NCI-H82 treated with DMSO at 0.1 percent for 48 hours (cell line): ENCODE results near the gene TTLL6.

Experiments
- DNase-seq: peaks from one replicate; lab custom pipeline; 2025; ENCODE audit not compliant: unreplicated experiment; lab: John Stamatoyannopoulos, UW

Gene TTLL6

DNA sequence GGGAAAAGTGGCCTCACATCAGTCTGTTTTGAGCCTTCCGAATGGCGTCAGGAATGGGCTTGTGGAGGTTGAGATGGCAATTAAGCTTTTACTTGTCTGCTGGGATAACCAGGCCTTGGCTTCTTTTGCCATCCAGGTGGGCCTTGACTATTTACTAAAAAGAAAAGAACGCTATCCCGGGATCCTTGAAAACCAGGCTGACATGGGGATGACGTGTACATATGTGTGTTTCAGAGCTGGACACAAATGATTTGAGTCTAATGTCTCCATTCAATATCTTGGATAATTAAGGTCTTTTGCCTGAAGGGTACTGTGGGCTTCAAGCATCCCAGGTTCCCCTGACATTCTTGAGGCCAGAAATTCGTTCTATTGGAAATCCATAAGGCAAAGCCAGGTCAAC, 55.9 kb downstream of the TTLL6 start:
- no peak for DNase-seq

DNA sequence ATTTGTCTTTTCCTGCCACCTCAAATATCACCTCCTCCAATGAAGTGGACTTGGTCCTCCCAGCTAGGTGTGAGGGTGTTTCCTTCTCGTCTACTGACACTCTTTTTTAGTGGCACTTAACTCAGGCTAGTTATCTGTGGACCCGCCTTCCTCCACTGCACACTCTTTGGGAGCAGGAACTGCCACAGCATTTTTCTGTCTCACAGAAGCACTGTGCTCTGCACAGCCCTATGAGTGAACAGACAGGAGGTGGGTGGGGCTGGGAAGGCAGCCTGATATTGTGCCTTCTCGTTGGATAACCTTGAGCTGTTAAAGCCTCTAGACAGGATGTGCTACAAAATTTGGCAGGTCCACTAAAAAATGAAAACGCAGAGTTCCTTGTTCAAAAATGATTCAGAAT, 56.6 kb downstream of the TTLL6 start:
- no peak for DNase-seq

DNA sequence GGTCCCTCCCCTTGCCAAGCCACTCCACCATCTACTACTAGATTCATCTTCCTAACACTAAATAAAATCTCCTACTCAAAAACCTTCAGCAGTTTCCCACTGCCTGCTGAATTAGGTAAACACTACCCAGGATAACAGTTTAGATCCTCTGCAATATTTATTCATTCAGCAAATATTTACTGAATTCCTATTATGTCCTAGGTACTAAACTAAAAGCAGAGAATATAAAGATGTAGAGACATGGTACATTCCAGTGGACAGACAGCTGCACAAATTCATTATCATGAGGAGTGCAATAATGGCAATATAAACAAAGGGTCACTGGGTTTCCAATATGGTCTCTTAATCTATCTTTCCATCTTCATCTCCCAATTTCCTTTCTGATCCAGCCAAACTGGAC, 57.7 kb downstream of the TTLL6 start:
- no peak for DNase-seq

DNA sequence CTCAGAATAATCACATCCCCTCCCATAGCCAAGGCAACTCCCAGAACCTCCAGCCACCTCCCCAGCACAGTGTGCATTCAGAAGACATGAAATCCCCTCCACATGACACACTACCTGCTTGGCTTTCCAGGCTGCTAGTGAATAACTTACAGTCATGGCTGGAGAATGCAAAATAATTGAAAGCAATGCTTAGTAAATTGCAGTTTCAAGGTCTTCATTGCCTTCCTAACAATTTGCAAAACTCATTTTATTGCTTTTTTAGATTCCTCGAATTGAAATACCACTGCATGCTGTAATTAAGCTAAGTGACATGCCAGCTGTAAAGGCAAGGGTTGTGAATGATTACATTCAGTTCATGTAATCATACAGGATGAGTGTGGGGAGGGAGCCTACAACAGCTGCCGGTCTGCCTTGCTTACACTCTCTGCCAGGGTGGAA, 59.5 kb downstream of the TTLL6 start:
- DNase-seq = no peak

DNA sequence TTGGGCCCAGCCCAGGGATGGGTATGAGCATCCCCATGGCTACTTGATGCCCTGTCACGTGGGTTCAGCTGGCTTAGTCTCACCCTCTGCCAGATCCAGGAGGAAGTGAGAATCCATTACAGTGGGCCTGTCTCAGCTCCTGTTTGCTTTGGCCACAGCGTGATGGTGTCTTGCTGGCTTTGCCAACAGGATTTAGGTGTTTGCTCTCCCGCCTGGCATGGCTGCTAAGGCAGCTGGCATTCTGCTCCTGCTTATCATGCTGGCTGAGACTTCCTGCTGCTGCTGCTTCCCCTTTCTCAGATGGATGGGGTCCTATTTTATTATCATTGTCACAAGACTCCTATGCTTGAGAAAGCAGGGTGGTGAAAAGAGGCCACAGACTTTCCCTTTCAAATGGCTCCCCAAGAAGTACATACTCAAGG, 60.2 kb downstream of the TTLL6 start:
- no peak for DNase-seq

DNA sequence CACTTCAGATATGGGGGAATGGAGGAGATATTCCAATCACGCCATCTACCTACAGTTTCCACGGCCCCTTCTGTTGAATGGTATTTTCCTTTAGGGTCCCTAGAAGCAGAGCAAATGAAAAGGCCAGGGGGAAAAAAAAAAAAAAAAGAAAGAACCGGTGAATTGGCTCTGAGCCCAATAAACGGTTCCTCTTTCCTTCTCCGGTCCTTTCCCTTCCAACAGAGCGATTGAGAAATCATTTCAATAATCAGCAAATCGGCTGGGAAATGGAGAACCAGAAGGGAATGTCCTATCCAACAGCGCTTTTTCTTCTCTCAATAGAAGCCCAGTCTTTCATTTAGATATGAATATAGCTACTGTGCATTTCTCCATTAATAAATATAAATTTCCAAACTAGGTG, 61.7 kb downstream of the TTLL6 start:
- DNase-seq = no peak

DNA sequence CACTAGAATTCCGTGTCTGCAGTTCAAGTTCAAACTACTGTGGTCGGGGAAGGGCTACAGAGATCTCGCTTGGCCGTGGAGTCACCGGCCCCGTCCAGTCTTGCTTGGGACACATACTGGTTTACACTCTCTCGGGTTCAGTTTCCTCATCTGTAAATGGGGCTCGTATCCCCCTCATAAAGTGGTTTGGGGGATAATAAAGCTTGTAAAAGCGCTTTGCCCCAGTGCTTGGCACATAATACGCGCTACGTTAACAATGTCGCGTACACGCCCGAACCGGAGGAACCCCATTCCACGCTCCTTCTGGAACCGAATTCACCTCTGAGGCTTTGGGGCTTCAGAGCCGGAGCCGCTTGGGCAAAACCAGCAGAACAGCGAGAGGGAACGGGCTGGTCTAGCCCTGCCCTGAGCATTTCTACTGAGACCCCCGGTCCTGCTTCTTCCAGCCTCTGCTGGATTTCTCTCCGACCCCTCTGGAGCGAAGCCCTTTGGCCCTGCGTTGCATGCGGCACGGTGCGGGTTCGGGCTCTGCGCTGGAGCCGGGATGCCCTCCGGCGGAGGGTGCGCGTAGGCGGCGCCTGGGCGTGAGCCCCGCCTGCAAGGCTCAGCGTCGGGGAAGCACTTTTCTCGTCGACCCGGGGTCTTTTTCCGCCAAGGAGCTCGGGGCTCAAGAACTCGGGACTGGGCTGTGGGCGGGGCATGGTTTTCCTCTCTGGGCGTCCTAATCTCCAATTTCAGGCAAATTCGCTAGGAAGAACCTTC, 62.3 kb downstream of the TTLL6 start:
- no peak for DNase-seq

DNA sequence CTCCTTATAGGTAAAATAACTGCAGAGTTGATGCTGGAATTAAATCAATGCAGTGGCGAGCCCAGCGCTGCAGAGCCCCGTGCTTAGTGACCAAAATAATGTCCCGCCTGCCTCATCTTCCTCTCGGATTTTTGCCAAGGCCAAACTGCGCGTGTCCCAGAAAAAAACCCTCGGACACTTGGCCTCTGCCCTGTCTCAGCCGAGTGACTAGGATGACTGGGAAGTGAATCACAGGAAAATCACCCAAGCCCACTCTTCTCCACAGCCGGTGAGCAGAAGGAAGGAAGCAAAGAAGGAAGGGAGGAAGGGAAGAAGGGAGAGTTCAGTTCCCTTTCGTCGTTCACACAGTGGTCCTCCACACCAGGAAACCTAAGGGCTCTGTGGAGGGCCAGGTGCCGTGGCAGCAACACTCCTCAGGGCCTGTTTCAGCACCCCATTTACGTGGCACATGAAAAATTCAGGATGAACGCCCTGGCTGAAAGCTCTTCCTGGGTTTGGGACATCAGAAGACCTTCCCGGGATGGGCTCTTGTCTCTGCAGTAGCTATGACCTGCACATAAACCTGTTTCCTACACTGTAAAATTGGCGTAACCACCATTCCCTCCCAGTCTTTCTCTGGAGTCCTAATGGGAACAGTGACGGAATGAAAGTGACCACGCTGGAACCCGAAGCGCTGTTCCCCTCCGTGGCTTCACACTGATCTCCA, 63.1 kb downstream of the TTLL6 start:
- DNase-seq = no peak

DNA sequence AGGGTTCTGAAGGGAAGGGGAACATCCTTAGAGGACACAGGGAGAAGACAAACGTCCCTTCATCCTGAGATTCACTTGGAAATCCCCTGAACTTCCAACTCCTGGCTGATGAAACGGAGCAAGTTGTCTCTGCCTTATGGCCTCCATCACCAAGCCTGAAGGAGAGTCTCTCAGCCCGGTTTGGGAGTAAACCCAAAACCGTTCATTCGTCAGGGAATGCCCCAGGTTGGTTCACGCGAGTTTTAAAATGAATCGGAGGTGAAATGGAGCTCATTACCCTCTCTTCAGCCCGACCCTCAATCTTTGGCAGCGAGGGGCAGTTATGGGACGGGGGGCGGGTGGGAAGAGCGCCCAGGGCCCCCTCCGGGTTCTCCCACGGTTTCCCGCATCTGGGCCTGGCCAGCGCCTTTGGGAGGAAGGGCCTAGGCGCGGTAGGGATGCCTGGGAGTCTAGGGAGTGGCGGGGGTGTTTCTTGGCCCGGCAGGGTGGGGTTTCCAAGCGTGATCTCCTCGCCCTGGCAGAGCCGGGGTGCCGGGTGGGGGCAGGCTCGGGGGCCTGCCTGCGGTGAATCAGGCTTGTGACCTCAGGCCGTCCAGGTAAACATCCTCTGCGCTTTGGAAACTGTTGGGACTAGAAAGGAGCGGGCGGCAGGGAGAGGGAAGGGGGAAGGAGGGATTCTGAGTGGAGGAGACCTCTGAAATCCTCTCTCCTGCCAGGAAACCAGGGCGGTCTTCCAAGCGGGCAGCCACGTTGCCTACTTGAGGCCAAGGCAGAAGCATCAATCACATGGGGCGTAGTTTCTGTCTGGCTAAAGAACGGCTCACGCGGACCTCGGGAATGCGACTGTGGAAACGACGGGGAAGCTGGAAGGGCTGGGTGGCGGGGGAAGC, 64.4 kb downstream of the TTLL6 start:
- DNase-seq = no peak

DNA sequence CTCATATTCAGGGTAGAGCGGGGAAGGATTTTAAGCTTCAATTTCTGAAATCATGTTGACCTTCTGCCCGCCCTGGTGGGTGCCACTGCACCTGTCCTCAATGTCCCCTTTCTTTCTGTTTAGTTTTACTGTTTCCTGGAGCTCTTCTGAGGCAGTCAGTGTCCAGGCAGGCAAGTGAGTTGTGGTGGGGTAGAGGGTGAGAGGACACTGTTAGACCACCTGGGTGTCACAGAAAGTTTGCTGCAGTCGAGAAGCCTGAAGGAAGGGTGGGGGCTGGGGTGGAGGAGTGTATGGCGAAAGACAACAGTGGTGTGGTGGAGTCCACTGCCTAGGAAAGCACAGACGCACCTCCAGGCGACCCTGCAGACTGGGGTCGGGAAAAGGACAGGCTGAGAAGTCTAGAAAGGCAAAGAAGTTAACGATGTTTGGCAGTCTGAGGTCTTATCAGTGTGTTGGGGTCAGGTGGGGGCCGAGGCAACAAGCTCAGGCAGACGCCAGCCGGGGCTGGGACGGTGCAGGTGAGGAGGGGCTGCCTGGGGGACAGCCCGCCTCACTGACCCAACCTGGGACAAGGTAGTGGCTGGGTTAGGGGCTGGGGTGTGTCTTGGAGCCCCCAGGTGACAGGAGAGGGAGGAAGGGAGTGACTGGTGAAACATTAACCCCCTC, 65.2 kb downstream of the TTLL6 start:
- DNase-seq = no peak

DNA sequence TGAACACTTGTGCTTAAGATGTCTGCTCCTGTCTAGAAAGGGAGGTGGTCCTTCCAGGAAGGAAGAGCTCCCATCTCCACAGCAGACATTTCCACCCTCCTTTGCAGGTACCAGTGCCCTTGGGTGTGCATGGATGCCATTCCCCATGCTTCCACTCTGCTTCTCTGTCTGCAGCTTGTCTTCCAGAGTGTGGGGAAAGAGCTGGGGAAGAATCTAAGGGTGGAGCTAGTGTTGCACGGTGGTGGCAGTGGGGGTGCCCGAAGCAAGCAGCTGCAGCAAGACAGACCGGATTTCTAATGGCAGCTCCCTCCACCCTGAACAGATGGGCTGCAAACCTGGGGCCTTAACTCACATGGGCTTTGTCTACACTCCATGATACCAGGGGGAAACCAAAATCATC, 65.9 kb downstream of the TTLL6 start:
- no peak for DNase-seq

DNA sequence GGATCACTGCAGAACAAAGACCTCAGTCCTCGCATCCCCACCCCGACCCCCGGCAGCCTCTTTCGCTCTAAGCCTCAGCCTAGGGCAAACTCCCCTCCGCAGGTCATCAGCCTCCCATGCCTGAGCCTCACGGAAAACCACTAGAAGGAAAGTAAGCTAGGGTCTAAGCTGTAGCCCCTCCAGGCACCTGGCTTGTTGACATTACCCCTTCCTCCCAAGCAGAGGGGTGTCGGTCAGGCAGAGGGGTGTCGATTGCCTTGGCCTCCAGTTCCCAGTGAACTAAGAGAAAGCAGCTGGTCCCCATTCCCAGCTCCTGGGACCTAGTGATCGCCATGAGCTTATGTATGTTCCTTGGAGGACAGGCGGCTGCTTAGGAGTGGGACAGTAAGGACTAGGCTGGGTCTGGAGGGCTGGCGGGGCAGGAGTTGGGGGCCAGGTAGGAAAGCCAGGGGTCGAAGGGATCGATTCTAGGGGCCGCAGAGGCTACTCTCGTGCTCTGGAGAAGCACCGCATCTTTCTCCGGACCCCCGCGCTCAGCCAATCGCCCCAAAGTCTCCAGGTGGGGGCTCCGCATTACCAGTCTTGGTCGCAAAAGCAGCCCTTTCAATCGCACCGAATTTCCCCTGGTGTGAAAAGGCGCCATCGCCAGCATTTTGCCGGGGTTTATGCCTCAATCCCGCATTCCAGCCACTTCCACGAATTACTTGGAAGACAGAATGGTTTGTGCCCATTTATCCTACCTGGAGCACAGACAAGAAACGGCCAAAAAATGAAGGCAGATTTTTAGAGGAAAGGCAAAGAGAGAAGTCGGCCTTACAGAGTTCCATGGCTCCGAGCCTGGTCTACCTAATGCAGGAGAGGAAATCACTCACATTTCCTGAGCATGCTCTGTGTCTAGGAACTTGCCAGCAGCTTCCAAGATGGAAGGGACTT, 67.1 kb downstream of the TTLL6 start:
- DNase-seq = no peak

DNA sequence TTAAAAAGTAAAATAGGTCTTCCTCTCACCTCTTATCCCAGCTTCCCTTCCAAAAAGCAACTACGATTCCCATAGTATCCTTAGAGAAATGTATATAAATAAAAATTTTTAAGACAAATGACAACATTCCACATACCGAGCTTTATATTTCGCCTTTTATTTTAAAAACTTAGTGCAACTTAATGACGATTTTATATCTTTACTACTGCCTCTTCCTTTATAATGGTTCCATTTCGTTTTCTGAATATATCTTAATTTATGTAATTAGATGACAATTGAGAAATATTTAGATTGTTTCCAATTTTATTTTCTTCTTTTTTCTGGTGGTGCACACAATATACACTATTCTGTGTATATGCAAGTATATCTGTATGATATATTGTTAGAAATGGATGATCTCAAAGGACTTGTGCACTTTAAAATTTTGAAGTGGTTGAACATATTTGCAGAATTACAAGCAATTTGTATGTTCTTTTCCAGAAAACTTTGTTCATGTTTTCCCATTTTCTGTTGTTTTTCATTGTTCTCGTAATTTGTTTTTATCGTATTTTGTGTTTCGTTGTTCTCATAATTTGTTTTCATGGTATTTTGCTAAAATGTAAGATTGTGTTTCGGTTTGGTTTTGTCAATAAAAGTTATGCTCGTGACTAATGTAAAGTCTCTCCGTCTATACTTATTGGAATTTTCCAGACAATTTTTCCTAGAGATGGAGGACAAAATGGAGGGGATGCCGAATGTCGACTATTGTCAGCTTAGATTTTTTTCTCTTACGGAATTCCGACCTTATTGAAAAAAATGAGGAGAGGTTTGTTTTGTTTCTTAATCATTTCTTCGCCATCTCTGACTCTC, 68.1 kb downstream of the TTLL6 start:
- peak; percentile 13 for DNase-seq

DNA sequence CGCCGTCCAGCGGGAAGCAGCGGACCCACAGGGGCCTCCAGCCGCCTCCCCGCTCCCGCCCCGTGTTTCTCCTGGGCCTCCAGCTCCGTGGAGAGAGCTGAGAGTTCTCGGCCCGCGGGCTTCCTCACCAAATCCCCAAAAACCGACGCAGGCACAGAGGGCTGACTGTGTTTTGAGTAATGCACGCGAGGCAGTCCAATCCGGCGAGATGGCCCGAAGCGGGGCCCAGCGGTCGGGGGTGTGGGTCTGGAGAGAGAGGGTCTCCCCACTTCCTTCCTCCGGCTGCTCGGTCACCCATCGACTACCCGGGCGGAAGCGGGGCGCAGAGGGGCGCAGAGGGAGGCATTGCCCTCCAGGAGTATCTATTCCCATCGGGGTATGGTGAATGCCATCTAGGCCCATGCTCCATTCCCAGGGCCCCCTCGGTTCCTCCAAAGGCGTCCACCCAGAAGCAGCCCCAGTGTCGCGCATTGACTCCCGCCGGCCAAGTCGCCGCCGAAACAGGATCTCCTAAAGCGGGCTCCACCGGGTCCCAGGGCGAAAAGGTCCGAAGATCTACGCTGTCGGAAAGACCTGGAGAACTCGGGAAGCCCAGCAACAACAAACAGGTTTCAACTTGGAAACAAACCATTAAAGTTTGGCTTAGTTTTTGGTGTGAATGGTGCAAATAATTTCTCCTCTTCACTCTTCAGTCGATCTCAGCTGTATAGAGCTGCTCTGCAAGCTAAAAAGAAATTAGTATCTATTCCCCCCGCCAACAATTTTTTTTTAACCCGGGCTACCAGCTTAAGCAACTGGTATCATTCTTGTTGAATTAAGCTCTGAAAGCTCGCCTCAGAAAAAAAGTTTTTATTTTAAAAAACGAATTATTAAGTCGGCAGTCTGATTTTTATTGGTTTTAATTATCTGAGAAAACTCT, 69.3 kb downstream of the TTLL6 start:
- DNase-seq = no peak

DNA sequence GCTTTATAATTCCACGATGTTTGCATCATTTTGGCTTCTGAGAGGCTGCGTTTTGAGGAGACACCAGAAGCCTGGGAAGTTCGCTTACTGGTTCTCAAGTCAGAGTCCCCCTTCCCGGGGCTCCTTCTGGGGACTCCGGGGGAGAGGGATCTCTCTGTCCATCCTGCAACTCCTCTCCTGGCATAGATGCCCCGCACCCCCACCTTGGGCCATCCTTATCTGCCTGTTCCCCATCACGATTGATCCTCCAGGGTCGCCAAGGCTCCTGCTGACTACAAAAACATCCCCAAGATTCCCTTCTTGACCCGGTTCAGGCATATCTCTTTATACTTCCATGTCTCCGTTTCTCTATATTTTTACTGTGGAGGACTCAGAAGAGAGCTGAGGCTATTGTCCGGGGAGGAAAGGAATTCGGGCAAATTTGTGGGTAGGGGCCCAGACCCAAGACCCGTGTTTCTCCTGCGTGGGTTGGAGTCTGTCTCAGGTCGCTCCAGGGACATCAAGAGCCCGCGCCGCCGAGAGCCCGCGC, 70.0 kb downstream of the TTLL6 start:
- no peak for DNase-seq

DNA sequence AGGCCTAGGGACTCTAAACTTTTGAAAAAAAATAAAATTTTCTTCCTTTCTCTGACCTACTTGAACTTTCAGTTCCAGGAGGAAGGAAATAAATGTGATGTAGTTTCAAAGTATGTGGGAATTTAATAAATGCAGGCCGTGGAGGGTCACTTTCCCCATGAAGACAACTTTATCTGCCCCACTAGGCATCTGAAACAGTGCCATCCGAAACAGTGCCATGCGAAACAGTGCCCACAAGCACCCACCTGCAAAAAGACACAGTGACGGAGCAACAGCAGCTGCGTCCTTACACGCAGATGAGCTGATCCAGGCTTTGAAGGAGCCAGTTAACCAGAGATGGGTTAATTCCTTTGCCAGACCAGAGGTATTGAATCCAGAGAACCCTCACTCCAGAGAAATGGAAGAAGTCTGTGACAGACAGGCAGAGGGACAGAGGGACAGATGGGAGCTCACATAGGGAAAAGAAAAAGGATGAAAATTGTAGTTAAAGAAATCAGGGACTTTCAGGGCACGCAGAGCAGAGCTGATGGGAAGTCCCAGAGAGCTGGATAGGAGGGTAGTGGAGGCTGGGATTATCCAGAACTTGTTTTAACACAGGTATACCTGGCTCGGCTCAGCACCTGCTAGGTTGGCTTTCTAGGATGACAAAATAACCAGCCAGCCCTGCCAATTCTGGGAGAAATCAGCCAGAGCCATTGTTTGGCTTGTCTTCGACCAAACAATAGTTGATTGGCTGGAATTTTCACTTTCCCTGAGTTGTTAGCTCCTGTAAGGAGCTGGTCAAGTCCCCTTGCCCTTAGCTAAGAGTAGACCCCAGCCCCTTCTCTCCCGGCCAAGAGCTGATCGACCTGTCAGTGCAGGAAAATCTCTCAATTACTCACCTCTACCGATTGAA, 71.4 kb downstream of the TTLL6 start:
- DNase-seq = no peak

DNA sequence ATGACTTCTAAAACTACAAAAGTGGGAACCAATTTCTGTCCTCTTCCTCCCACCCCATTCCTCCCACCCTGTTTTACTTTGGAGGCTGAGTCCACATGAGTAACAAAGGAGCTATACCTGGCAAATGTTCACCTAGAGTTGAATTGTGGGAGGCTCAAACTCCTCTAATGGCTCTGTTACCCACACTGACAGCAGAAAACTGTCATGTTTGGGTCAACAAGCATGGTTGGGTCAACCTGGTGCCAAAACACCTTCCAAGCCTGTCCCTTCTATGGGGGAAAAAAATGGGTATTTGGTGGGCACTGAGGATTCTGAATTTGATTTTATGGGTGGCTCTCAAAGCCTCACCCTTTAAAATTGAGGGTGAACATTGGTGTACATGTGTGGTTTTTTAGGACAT, 76.5 kb downstream of the TTLL6 start:
- DNase-seq = no peak
